DMS153 treated with DMSO at 0.1 percent for 48 hours (cell line): ENCODE results near the gene C1orf122.

Experiments
- DNase-seq: peaks from one replicate; lab custom pipeline; 2025; ENCODE audit not compliant: unreplicated experiment; lab: John Stamatoyannopoulos, UW

C1orf122 gene

DNA sequence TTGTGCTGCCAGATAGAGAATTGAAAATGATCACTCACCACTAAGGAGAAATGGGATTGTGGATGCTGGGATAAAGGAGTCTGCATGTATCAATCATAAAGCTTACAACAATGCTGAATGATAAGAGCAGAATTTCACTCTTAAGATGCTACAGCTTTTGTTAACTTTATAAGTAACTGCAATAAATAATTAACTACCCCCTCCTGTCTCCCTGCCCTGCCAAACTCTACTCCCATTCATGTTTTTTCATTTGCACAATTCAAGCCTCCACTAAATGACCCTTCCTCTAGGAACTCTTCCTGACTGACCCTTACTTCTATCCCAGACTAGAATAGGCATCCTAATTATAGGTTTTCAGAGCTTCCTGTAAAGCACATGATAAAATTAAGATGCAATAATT is 36.9 kb downstream of the C1orf122 start:
- no peak for DNase-seq

DNA sequence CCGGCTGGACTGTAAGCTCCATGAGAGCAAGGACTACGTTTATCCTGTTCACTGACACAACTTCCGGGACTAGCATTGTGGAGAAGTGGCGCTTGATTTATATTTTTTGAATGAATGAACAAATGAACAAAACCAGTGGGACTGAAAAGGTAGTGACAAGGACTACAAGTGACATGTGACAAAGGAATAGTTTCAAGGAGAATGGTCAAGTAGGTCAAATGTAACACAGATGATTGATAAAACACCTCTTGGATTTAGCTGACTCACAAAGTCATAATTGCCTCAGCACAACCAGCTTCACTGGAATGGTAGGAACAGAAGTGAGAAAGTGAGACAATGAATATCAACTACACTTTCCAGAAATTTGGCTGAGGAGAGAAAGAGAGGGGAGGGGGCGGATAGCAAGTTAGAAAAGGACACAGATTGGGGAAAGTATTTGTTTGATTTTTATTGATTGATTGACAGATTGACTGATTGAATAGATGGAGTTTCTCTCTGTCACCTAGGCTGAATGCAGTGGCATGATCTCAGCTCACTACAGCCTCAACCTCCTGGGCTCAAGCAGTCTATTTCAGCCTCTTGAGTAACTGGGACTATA is 37.6 kb downstream of the C1orf122 start:
- no peak for DNase-seq

DNA sequence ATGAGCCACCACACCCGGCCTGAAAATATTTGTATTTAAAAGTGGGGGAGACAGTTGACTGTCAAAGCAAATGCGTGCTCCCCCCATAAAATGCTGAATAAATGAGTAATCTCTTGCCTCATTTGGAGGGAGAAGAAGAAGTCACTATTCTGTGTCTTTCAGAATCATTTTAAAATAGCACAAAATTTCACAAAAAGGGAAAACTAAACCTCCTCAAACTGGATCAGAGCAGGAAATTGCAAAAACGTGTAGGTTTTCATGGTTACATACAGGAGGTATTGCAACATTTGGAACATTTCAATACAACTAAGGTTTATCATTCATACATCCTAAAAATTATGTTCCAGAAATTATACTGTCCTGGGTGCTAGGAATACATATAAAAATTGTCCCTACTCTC is 38.2 kb downstream of the C1orf122 start:
- DNase-seq = no peak

DNA sequence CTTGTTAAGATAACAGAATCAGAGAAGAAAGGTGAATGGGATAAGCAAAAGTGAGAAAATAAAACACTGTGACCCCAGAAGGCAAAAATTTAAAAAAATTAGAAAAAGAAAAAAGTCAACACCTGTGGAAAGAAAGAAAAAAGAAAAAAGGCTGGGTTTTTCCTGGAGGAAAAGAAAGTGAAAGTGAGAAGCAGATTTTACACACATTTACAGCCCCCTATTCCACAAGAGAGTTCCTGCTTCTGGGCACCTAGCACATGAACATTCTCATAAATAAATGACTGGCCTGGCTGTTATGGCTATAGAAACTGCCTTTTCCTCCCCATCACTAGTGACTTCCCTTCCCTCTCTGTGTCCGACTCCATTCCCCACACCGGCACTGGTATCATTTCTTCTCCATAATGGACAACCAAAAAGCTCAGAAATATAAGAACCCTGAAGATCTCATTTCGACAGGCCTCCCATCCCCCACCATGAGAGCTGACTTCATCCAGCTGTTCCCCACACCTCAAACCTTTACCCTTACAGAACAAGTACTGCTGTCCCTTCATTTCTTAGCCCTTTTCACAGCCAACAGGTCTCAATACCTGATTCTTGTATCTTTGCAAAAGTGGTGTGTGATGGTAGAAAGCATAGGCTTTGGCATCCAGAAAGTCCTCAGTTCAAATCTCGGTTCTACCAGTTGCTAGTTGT is 39.2 kb downstream of the C1orf122 start:
- DNase-seq = no peak

DNA sequence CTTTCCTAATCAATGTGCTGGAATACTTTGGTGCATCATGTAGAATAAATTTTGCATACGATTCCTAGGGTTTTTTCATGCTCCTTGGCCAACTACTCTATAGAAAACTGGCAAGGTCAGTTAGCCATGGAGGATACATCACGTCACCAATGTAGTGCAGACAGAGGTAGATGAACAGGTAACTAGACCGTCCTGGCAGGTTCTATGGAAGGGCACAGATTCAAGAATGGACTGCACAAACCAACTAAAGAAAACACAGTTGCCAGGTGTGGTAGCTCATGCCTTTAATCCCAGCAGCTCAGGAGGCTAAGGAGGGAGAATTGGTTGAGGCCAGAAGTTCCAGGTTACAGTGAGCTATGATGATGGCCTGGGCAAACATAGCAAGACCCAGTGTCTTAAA is 41.9 kb downstream of the C1orf122 start:
- DNase-seq = no peak

DNA sequence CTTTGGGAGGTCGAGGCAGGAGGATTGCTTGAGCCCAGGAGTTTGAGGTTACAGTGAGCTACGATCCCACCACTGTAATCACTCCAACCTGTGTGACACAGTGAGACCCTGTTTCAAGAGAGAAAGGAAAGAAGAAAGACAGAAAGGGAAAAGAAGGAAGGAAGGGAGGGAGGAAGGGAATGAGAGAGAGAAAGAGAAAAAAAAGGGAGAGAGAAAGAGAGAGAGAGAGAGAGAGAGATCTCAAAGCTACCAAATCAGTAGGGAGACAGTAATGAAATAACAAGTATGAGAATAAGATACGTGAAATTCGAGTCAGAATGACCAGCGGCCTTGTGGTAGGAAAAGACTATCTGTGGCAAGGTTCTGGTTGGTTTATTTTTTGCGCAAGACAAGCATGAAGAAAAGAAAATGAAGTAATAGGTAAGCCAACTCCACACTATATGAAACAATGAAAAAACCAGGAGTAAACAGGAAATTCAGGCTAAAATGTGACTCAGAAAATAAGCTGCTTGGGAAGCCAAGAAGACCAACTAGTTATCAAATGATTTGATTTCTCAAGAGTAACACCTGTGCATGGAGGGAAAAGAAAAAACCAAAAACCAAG is 42.9 kb downstream of the C1orf122 start:
- DNase-seq = no peak

DNA sequence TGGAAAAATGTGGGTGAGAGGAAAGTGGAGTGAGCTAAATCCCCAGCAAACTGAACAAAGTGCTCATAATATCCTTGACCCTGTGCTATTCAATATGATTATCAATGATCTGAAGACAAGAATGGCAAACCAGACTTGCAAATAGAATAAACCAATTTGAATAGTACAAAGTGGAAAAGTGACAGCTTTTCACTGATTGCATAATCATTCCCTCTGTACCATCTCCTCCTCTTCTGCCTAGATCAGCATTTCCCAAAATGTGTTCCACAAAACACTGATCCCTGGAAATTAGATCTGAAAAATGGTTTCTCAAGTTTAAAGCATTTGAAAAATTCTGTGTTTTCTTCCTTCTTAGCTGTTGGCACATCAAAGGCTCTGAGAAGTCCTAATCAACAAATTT is 43.7 kb downstream of the C1orf122 start:
- DNase-seq = no peak

DNA sequence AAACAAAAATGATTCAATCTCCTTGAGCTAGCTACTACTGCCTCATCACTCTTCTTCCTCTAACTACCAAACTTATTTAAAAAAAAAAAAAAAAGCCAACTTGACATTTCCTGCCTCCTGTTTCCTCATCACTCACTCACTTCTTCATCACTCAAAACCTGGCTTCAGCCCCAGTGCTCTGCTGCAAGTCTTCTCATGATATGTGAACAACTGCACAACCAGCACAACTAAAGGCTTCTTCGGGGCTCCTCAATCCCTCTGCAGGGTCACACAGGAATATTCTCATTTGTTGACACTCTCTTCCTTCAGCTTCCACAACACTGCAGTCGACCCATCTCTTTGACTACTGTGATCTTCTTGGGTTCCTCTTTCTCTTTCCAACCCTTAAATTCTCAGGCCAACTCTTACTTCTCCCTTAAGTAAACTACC is 44.2 kb downstream of the C1orf122 start:
- no peak for DNase-seq

DNA sequence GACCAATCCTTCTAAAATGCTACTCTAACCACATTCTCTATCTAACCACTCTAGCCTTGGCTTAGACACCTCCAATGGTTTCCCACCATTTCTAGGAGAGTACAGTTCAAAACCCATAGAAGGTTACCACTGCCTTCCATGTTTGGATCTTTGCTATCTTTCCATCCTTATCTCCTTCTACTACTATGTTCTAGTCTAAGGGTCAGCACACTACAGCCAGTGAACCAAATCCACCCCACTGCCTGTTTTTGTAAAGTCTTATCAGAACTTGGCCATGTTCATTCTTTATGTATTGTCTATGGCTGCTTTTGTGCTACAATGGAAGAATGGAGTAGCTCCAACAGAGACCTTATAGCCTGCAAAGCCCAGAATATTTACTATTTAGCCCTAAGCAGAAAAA is 45.6 kb downstream of the C1orf122 start:
- no peak for DNase-seq

DNA sequence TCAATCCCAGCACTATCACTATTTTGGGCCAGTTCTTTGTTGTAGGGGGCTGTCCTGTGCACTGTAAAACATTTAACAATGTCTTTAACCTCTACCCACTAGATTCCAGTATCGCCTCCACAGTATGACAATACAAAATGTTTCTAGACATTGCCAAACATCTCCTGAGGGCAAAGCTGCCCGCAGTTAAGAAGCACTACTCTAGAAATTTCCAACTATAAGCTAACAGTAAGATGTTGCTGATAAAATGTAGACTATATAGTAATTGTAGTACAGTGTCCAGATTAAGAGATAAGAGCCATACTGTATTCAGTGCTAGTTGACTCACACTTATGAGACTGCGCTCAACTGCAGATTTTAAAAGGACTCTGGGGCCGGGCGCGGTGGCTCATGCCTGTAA is 46.8 kb downstream of the C1orf122 start:
- DNase-seq = no peak
